GM21515 (cell line): ENCODE measurements around the gene BAK1.
"Not testable (repeated sequence)": the region's sequence is repeated elsewhere in the genome, so short reads cannot be mapped to it uniquely, and the experiment has no call there.

ENCODE experiments used
- ATAC-seq: cut with Tn5 transposase; IDR thresholded peaks from one replicate; pipeline ENCODE4 v1.9.1; 2021; ENCODE audit not compliant: unreplicated experiment

Gene BAK1

GRCh38 chr6:33552883-33553282, 27.2 kb downstream of the BAK1 start:
- not testable (repeated sequence) for ATAC-seq

DNA sequence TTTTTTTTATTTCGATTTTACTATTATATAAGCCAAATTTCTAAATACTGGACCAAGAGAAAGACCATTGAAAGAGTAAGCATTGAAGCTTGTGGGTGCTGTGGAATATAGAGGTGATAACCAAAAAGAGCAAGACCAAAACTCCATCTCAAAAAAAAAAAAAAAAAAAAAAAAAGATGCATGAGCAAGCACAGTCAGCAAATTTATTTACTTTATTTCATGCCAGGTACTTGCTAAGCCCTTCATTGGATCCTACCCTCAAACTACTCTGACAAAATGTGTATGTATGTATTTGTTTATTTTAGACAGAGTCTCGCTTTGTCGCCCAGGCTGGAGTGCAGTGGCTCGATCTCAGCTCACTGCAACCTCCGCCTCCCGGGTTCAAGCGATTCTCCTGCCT, 27.8 kb downstream of the BAK1 start:
- ATAC-seq = no peak

DNA sequence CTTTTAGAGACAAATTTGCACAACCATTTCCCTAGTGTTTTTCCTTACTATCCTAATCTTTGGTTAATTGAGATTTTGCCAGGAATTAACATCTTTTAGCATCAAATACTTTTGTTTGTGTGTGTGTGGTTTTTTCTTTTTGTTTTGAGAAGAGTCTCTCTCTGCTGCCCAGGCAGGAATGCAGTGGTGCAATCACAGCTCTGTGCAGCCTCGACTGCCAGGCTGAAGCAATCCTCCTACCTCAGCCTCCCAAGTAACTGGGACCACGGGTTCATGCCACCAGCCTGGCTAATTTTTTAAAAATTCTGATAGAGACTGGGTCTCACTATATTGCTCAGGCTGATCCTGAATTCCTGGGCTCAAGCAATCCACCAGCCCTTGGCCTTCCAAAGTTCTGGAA, 28.5 kb downstream of the BAK1 start:
- no peak for ATAC-seq

DNA sequence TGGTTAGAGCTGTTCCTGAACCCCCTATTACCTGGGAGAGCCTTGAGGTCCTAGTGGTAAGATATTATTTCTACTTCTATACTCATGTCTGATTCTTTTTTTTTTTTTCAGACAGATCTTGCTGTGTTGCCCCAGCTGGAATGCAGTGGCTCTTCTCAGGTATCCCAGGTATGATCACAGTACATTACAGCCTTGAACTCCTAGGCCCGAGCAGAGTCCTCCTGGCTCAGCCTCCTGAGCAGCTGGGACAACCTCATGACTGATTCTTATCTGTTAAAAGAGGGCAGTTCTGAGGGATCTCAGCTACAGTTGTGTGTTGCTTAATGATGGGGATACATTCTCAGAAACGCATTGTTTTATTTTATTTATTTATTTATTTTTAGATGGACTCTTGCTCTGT, 30.2 kb downstream of the BAK1 start:
- no peak for ATAC-seq

DNA sequence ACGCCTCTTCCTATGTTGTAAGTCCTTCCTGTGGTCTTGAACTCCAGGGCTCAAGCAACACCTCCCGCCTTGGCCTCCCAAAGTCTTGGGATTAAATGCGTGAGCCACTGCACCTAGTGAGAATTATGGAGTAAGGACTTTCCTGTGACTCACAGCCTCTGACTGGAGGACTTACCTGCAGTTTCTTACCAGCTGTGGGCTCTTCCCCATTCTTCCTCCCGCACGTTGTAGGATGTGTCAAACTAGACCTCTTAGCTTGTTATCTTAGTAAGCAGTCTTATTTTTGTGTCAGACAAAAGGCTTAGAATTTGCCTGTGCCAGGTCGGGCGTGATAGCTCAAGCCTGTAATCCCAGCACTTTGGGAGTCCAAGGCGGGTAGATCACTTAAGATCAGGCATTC, 30.9 kb downstream of the BAK1 start:
- no peak for ATAC-seq

DNA sequence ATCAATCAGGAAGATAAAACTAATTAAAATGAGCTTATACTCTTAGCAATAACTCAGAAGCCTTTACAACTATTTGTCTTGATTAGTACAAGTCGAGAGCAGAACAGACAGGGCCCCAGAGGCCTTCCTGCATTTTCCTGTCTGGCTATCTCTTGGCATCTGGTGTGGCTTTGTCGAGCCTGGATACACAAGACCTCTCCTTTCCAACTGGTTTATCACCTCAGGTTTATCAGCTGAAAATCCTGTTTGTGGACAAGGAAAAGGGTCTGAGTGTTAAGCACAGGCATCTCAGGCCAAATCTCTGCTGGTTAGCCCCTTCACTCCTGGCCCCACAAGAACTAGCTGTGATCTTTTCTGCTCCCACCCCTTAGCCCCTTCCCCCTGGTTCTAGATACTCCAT, 32.6 kb downstream of the BAK1 start:
- ATAC-seq = no peak

DNA sequence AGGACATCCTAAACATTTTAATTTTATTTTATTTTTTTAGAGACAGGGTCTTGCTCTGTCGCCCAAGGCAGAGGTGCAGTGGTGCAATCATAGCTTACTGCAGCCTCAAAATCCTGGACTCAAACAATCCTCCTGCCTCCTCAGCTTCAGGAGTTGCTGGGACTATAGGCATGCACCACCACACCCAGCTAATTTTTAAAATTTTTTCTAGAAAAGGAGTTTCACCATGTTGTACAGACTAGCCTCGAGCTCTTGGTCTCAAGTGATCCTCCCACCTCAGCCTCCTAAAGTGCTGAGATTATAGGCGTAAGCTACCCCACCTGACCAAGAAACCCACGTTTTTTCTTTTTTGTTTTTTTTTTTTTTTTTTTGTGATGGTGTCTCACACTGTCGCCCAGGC, 33.3 kb downstream of the BAK1 start:
- ATAC-seq = no peak

DNA sequence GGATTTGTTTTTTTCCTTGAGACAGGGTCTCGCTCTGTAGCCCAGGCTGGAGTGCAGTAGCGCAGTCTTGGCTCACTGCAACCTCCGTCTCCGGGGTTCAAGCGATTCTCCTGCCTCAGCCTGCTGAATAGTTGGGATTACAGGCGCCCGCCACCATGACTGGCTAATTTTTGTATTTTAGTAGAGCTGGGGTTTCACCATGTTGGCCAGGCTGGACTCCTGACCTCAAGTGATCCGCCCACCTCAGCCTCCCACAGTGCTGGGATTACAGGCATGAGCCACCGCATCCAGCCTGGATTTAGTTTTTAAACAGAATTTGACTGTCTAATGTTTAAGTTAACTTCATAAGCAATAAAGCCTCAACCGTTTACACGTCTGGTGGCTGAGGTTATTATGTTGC, 34.8 kb downstream of the BAK1 start:
- not testable (repeated sequence) for ATAC-seq

DNA sequence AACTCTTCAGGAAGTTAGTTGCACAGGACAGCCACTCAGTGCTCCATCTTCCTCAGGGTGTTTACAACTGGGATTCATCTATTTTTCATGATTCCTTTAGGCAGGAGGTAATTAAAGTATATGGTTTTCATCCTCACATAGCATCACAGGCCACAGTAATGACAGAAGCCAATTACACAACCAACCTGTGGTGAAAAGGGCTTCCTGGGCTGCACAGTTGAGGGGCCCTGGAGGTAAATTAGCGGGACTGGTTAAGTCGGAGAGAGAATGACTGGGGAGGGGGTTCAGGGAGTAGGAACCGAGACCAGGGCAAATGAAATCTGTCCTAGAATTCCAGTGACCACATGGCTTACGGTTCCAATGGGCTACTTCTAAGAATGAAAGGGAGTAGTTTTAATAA, 37.0 kb downstream of the BAK1 start:
- ATAC-seq = no peak

- ATAC-seq = no peak
Measured at GRCh38 chr6:33540768-33541167, 39.3 kb downstream of the BAK1 start.

- ATAC-seq = no peak
Measured at GRCh38 chr6:33534702-33535101, 45.4 kb downstream of the BAK1 start.

DNA sequence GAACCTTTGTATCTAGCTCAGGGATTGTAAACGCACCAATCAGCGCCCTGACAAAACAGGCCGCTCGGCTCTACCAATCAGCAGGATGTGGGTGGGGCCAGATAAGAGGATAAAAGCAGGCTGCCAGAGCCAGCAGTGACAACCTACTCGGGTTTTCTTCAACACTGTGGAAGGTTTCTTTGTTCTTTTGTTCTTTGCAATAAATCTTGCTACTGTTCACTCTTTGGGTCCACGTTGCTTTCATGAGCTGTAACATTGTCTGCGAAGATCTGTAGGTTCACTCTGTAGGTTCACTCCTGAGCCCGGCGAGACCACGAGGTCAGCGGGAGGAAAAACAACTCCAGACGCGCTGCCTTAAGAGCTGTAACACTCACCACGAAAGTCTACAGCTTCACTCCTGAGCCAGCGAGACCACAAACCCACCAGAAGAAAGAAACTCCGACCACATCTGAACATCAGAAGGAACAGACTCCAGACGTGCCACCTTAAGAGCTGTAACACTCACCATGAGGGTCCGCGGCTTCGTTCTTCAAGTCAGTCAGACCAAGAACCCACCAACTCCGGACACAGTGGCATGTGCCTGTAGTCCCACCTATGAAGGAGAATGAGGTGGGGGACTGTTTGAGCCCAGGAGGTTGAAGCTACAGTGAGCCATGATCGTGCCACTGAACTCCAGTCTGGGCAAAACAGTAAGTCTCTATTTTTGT, 46.8 kb downstream of the BAK1 start:
- not testable (repeated sequence) for ATAC-seq

DNA sequence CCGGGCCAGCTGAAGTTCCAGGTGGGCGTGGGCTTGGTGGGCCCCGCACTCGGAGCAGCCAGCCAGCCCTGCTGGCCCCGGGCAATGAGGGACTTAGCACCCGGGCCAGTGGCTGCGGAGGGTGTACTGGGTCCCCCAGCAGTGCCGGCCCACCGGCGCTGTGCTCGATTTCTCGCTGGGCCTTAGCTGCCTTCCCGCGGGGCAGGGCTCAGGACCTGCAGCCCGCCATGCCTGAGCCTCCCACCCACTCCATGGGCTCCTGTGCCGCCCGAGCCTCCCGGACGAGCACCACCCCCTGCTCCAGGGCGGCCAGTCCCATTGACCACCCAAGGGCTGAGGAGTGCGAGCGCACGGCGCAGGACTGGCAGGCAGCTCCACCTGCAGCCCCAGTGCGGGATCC, 47.6 kb downstream of the BAK1 start:
- not testable (repeated sequence) for ATAC-seq

- ATAC-seq = not testable (repeated sequence)
Measured at GRCh38 chr6:33530617-33531016, 49.5 kb downstream of the BAK1 start.
